HCT116 (cell line): Measurements from ENCODE around the gene KMT2B. TPM values are rescaled to one million over a fixed set of nuclear protein-coding genes. Genes with fewer than 3 reads are reported as not detected.

Source experiments
- ATAC-seq: fragments of 200-7000 bp; cut with Tn5 transposase; 2 replicates; pipeline ENCODE4 v1.9.1; 2020; ENCODE audit warnings: mild to moderate bottlenecking, moderate library complexity
- BruUV-seq: library from RNA; stranded (reverse); fragments of 400-500 nt; replicated peaks from 2 replicates; lab custom pipeline; 2021; lab: Mats Ljungman, UMichigan
- CTCF ChIA-PET: fragments of 300-600 bp; sonication (Branson Sonifier 250); formaldehyde crosslinking; loops from one replicate; lab custom pipeline; 2021; ENCODE audit warnings: antibody characterized with exemption; lab: Charles Lee
- POLR2A ChIA-PET: fragments of 300-600, 350-600 bp; sonication (Branson Sonifier 250); formaldehyde crosslinking; loops from one replicate; lab custom pipeline; 2021; ENCODE audit warnings: antibody characterized with exemption; lab: Charles Lee
- RAD21 ChIA-PET, 2 experiments: fragments of 300-600 bp; sonication (Branson Sonifier 250); formaldehyde crosslinking; loops; one replicate each; lab custom pipeline; 2023; ENCODE audit warnings: low total read pairs in 2 of 2; ENCODE audit not compliant: uncharacterized antibody in 2 of 2, unreplicated experiment in 2 of 2, low non-redundant PET in 1 of 2; lab: Charles Lee
- DNase-seq: peaks from one replicate; pipeline ENCODE4 v3.0.0-alpha.2; 2010; ENCODE audit warnings: low read depth, low spot score
- H2AFZ ChIP-seq: fragments of 200-600 bp; shearing (Covaris generic), sonication (generic); 2 replicates; pipeline ENCODE4 v1.6.1; 2017; ENCODE audit warnings: low read depth, mixed run types, mixed read lengths, antibody characterized with exemption, low read length; ENCODE audit not compliant: poor library complexity, severe bottlenecking
- H3K27ac ChIP-seq: 2 replicates; pipeline ENCODE4 v1.5.1; 2012; ENCODE audit warnings: low read depth, low read length
- H3K27me3 ChIP-seq: fragments of 200-600 bp; sonication (generic); 2 replicates; pipeline ENCODE4 v1.6.1; 2016; ENCODE audit warnings: mixed run types, low read length, mixed read lengths; ENCODE audit not compliant: insufficient read depth
- H3K36me3 ChIP-seq, 2 experiments: fragments of 200-500 bp in 1 of 2; fragments of 200-600 bp in 1 of 2; sonication (Bioruptor generic) in 1 of 2; sonication (generic) in 1 of 2; 2 replicates each; pipeline versions ENCODE4 v1.5.1 to v1.6.1; 2014 to 2016; ENCODE audit warnings: low read length in 2 of 2, inconsistent platforms in 1 of 2, mixed read lengths in 1 of 2, mixed run types in 1 of 2; ENCODE audit not compliant: insufficient read depth in 2 of 2, control insufficient read depth in 1 of 2
- H3K4me1 ChIP-seq, 2 experiments: fragments of 200-600 bp in 1 of 2; sonication (generic) in 1 of 2; 2 replicates each; pipeline versions ENCODE4 v1.5.1 to v1.6.1; 2012 to 2017; ENCODE audit warnings: low read length in 2 of 2, inconsistent platforms in 1 of 2, mild to moderate bottlenecking in 1 of 2, mixed read lengths in 1 of 2, mixed run types in 1 of 2, moderate library complexity in 1 of 2; ENCODE audit not compliant: insufficient read depth in 2 of 2, control insufficient read depth in 1 of 2
- H3K4me2 ChIP-seq: fragments of 200-600 bp; sonication (generic); 2 replicates; pipeline ENCODE4 v1.6.1; 2017; ENCODE audit warnings: mixed run types, low read length, mixed read lengths
- H3K4me3 ChIP-seq, 2 experiments: fragments of 200-600 bp in 1 of 2; sonication (generic) in 1 of 2; replicated peaks in 1 of 2; 2 replicates each; pipeline ENCODE4 v1.5.1; 2011 to 2016; ENCODE audit warnings: low read length in 2 of 2, control low read depth in 1 of 2, low read depth in 1 of 2, mild to moderate bottlenecking in 1 of 2, mixed read lengths in 1 of 2, mixed run types in 1 of 2
- H3K79me2 ChIP-seq: fragments of 200-600 bp; sonication (generic); 2 replicates; pipeline ENCODE4 v1.6.1; 2017; ENCODE audit warnings: mild to moderate bottlenecking, mixed run types, low read length, moderate library complexity, mixed read lengths; ENCODE audit not compliant: insufficient read depth
- H3K9ac ChIP-seq: fragments of 200-600 bp; sonication (generic); 2 replicates; pipeline ENCODE4 v1.6.1; 2016; ENCODE audit warnings: low read length, mixed read lengths
- H3K9me2 ChIP-seq: fragments of 200-600 bp; sonication (generic), shearing (Covaris generic); 2 replicates; pipeline ENCODE4 v1.6.1; 2017; ENCODE audit warnings: mixed run types, mild to moderate bottlenecking, moderate library complexity; ENCODE audit not compliant: insufficient read depth
- H3K9me3 ChIP-seq, 2 experiments: fragments of 200-500 bp in 1 of 2; fragments of 200-600 bp in 1 of 2; sonication (Bioruptor generic) in 1 of 2; sonication (generic) in 1 of 2; 2 replicates each; pipeline ENCODE4 v1.6.1; 2014 to 2017; ENCODE audit warnings: low read length in 2 of 2, mixed read lengths in 2 of 2, inconsistent platforms in 1 of 2, low read depth in 1 of 2, mild to moderate bottlenecking in 1 of 2, mixed run types in 1 of 2, moderate library complexity in 1 of 2; ENCODE audit not compliant: control insufficient read depth in 1 of 2, insufficient read depth in 1 of 2
- H4K20me1 ChIP-seq: fragments of 200-600 bp; sonication (generic), shearing (Covaris generic); 2 replicates; pipeline ENCODE4 v1.6.1; 2017; ENCODE audit warnings: mixed run types, mild to moderate bottlenecking, moderate library complexity; ENCODE audit not compliant: insufficient read depth
- CBX3 ChIP-seq: IDR thresholded peaks from 2 replicates; pipeline ENCODE4 v1.6.1; 2012; ENCODE audit warnings: low read depth
- CEBPB ChIP-seq: IDR thresholded peaks from 2 replicates; pipeline ENCODE4 v1.6.1; 2012; ENCODE audit warnings: low read depth
- EGR1 ChIP-seq: IDR thresholded peaks from 2 replicates; pipeline ENCODE4 v1.6.1; 2012; ENCODE audit warnings: low read depth
- FOSL1 ChIP-seq: IDR thresholded peaks from 2 replicates; pipeline ENCODE4 v1.6.1; 2012; ENCODE audit warnings: low read depth
- JUND ChIP-seq: IDR thresholded peaks from 2 replicates; pipeline ENCODE4 v1.6.1; 2012
- POLR2A ChIP-seq: IDR thresholded peaks from 2 replicates; pipeline ENCODE4 v1.7.0; 2011; ENCODE audit warnings: borderline replicate concordance; ENCODE audit not compliant: insufficient read depth, insufficient read length; ENCODE audit errors: extremely low read depth
- POLR2AphosphoS5 ChIP-seq: IDR thresholded peaks from 2 replicates; pipeline ENCODE4 v1.6.1; 2011; ENCODE audit warnings: mild to moderate bottlenecking, low read depth, low read length, moderate library complexity
- RAD21 ChIP-seq: IDR thresholded peaks from 2 replicates; pipeline ENCODE4 v1.6.1; 2012; ENCODE audit warnings: low read depth, mild to moderate bottlenecking
- SIN3A ChIP-seq: IDR thresholded peaks from 2 replicates; pipeline ENCODE4 v1.6.1; 2012; ENCODE audit warnings: low read depth
- SP1 ChIP-seq: IDR thresholded peaks from 2 replicates; pipeline ENCODE4 v1.6.1; 2012; ENCODE audit warnings: low read depth
- SRF ChIP-seq: IDR thresholded peaks from 2 replicates; pipeline ENCODE4 v1.6.1; 2012; ENCODE audit warnings: low read depth
- TCF7L2 ChIP-seq: IDR thresholded peaks from 2 replicates; pipeline ENCODE4 v1.7.0; 2011; ENCODE audit warnings: borderline replicate concordance, inconsistent platforms; ENCODE audit not compliant: insufficient read depth, insufficient read length; ENCODE audit errors: extremely low read depth
- YY1 ChIP-seq: IDR thresholded peaks from 2 replicates; pipeline ENCODE4 v1.6.1; 2011; ENCODE audit warnings: low read length, low read depth, moderate library complexity, mild to moderate bottlenecking; ENCODE audit not compliant: insufficient replicate concordance; ENCODE audit errors: extremely low read depth
- ZNF274 ChIP-seq: fragments of 200-500 bp; sonication (Bioruptor generic); IDR thresholded peaks from 2 replicates; pipeline ENCODE4 v1.6.1; 2014; ENCODE audit warnings: mild to moderate bottlenecking, low read depth, low read length, inconsistent platforms
- intact Hi-C: fragments of 100-400 bp; cut with micrococcal nuclease; formaldehyde crosslinking; loops from 2 replicates; pipeline ENCODE4 v1.10.0; 2022
- total RNA-seq: library from RNA; stranded (reverse); gene quantifications from one replicate; pipeline ENCODE4 v1.2.1, GENCODE V29; 2021; ENCODE audit not compliant: unreplicated experiment
- TF ChIP-seq, protein P1 (sequence below): IDR thresholded peaks from 2 replicates; pipeline ENCODE4 v1.6.1; 2012
- TF ChIP-seq, protein P2 (sequence below), 3 experiments: fragments of 200-600 bp in 1 of 3; sonication (generic) in 1 of 3; IDR thresholded peaks in 2 of 3; conservative IDR thresholded peaks in 1 of 3; 2 replicates each; pipeline ENCODE4 v1.5.1; 2012 to 2017; ENCODE audit warnings: low read depth in 2 of 3, low read length in 2 of 3, antibody characterized with exemption in 1 of 3, borderline replicate concordance in 1 of 3, control low read depth in 1 of 3, mild to moderate bottlenecking in 1 of 3, mixed read lengths in 1 of 3, mixed run types in 1 of 3, moderate library complexity in 1 of 3; ENCODE audit not compliant: insufficient read depth in 1 of 3
- TF ChIP-seq, protein P3 (sequence below): IDR thresholded peaks from 2 replicates; pipeline ENCODE4 v1.6.1; 2011; ENCODE audit warnings: mild to moderate bottlenecking, low read length, moderate library complexity; ENCODE audit not compliant: insufficient replicate concordance; ENCODE audit errors: extremely low read depth

KMT2B gene
- total RNA-seq, 1 experiment from 2014 or later = 29.9 TPM

DNA sequence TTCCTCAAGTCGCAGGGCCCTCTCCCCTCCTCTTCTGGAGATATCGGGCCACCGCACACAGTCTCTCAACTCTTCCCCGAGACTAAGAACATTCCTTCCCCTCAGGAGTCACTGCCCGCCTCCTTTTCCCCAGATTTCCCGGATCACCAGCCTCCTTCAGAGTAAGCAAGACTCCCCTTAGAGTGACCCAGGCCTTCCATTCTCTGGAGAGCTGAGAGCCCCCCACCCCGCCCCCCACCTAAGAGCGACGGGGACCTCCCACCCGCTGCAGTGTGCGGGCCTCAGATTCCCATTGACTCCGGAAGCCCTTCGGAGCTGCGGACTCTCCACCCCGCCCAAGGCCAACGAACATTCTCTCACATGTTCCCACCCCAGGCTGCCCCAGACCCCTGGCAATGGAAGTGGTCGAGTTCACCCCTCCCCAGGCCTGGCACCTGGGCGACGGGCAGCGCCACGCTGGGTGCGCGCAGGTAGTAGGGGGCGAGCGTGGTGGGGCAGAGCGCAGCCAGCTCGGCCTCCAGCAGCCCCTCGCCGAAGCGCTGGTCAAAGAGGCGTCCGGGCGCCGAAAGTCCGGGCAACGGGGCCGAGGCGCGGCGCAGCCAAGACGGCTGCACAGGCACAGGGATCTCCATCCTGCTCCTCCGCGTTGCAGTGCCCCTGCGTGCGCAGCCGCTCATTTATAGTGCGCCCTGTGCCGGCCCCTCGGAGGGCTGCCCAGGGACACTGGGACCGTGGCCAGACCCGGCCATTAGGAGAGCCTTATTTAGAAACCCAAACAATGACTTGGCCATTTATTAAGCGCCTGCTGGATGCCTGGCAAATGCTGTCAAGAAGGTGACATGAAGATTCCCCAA lies 38.8 kb downstream of the KMT2B start, which contains the start of gene HSPB6:
Gene HSPB6, minus strand, starts transcription at position 653 of the 854 bp plus-strand sequence. Its CDS starts 21 bp downstream, at position 632.
- H3K27ac ChIP-seq = peak within 1 kb of the TSS; percentile 75
- RAD21 ChIA-PET = no interaction called here
- H3K9me2 ChIP-seq = no peaks in the 10 kb centered on the region
- no peaks in the 10 kb centered on the region for H3K27me3 ChIP-seq
- H3K4me3 ChIP-seq = peak within 1 kb of the TSS; percentile 92 to 96
- H3K79me2 ChIP-seq = peaks cover 17% of the 10 kb centered on the region
- DNase-seq = no peak
- H4K20me1 ChIP-seq = no peaks in the 10 kb centered on the region
- no peak within 1 kb of the TSS for H2AFZ ChIP-seq
- POLR2A ChIA-PET = interaction anchor here (0.9 to 2.3 kb wide), 4 partner anchors 8 to 12 kb away, joined by 3 to 20 read pairs (median 4); partner anchors contain the start of genes LIN37, PSENEN and U2AF1L4
- intact Hi-C loops = no loop called here
- TF ChIP-seq CEBPB (no peak), CBX3 (no peak), POLR2A (no peak), JUND (no peak), ZNF274 (no peak), RAD21 (no peak), SP1 (no peak), SRF (no peak), YY1 (no peak), TCF7L2 (no peak), EGR1 (no peak), FOSL1 (no peak), POLR2AphosphoS5 (no peak), SIN3A (no peak)
- TF ChIP-seq, protein P1, sequence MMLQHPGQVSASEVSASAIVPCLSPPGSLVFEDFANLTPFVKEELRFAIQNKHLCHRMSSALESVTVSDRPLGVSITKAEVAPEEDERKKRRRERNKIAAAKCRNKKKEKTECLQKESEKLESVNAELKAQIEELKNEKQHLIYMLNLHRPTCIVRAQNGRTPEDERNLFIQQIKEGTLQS = no peak
- TF ChIP-seq, protein P2, sequence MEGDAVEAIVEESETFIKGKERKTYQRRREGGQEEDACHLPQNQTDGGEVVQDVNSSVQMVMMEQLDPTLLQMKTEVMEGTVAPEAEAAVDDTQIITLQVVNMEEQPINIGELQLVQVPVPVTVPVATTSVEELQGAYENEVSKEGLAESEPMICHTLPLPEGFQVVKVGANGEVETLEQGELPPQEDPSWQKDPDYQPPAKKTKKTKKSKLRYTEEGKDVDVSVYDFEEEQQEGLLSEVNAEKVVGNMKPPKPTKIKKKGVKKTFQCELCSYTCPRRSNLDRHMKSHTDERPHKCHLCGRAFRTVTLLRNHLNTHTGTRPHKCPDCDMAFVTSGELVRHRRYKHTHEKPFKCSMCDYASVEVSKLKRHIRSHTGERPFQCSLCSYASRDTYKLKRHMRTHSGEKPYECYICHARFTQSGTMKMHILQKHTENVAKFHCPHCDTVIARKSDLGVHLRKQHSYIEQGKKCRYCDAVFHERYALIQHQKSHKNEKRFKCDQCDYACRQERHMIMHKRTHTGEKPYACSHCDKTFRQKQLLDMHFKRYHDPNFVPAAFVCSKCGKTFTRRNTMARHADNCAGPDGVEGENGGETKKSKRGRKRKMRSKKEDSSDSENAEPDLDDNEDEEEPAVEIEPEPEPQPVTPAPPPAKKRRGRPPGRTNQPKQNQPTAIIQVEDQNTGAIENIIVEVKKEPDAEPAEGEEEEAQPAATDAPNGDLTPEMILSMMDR (IDR thresholded peaks at IDR 0.05 in 2 of 3, conservative IDR thresholded peaks at IDR 0.05 in 1 of 3; ENCODE audit: borderline replicate concordance in 1 of 3, insufficient read depth in 1 of 3, low read depth in 2 of 3, low read length in 2 of 3) = no peak
- TF ChIP-seq, protein P3, sequence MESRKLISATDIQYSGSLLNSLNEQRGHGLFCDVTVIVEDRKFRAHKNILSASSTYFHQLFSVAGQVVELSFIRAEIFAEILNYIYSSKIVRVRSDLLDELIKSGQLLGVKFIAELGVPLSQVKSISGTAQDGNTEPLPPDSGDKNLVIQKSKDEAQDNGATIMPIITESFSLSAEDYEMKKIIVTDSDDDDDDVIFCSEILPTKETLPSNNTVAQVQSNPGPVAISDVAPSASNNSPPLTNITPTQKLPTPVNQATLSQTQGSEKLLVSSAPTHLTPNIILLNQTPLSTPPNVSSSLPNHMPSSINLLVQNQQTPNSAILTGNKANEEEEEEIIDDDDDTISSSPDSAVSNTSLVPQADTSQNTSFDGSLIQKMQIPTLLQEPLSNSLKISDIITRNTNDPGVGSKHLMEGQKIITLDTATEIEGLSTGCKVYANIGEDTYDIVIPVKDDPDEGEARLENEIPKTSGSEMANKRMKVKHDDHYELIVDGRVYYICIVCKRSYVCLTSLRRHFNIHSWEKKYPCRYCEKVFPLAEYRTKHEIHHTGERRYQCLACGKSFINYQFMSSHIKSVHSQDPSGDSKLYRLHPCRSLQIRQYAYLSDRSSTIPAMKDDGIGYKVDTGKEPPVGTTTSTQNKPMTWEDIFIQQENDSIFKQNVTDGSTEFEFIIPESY = no peak
- TF ChIP-seq, all 23 proteins: peak for 0
- H3K36me3 ChIP-seq = peaks cover under 1 to 12% of the 10 kb centered on the region in 2 experiments; a peak in 3 of 4 replicates
- H3K9ac ChIP-seq = peak within 1 kb of the TSS; percentile 56
- CTCF ChIA-PET = interaction anchor here (1.0 kb wide), 1 partner anchor 8 kb away, joined by 5 read pairs; the partner anchor contains the start of gene LIN37
- no peaks in the 10 kb centered on the region for H3K9me3 ChIP-seq
- ATAC-seq = no peak
- H3K4me1 ChIP-seq = peaks cover 14 to 25% of the 10 kb centered on the region in 2 experiments
- BruUV-seq = no TSS peak
- peak within 1 kb of the TSS; percentile 83 for H3K4me2 ChIP-seq
